ENCODE data around the gene RAET1L.

GRCh38 chr6:149988550-149989346, 36.6 kb downstream of the RAET1L start:
- TF ChIP-seq, protein P1, sequence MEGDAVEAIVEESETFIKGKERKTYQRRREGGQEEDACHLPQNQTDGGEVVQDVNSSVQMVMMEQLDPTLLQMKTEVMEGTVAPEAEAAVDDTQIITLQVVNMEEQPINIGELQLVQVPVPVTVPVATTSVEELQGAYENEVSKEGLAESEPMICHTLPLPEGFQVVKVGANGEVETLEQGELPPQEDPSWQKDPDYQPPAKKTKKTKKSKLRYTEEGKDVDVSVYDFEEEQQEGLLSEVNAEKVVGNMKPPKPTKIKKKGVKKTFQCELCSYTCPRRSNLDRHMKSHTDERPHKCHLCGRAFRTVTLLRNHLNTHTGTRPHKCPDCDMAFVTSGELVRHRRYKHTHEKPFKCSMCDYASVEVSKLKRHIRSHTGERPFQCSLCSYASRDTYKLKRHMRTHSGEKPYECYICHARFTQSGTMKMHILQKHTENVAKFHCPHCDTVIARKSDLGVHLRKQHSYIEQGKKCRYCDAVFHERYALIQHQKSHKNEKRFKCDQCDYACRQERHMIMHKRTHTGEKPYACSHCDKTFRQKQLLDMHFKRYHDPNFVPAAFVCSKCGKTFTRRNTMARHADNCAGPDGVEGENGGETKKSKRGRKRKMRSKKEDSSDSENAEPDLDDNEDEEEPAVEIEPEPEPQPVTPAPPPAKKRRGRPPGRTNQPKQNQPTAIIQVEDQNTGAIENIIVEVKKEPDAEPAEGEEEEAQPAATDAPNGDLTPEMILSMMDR (IDR thresholded peaks at IDR 0.05), result no peak
- no peak for TF ChIP-seq POLR2A (IDR thresholded peaks at IDR 0.05)

Measured in Peyer's patch (tissue), 4 donors.